AG04450 (cell line): ENCODE data around the gene LMF1. TPM values are rescaled to one million over a fixed set of nuclear protein-coding genes. Genes with fewer than 3 reads are reported as not detected.

Experiments
- CTCF ChIA-PET: fragments of 300-600, 350-600 bp; formaldehyde crosslinking; extraction: SDS; loops from one replicate; lab custom pipeline; 2022; ENCODE audit warnings: antibody characterized with exemption, inconsistent platforms; lab: Charles Lee
- POLR2A ChIA-PET: fragments of 350-600 bp; formaldehyde crosslinking; extraction: SDS; loops from one replicate; lab custom pipeline; 2021; ENCODE audit warnings: antibody characterized with exemption, inconsistent platforms; lab: Yijun Ruan, JAX
- DNase-seq: peaks from one replicate; pipeline ENCODE4 v3.0.0-alpha.2; 2011; ENCODE audit warnings: low read depth, low spot score
- H3K27ac ChIP-seq: one replicate; pipeline ENCODE4 v1.5.1; 2012; ENCODE audit warnings: low read depth, low read length, control low read depth
- H3K27me3 ChIP-seq: one replicate; pipeline ENCODE4 v1.6.0; 2012; ENCODE audit warnings: low read length; ENCODE audit not compliant: control insufficient read depth, insufficient read depth
- H3K4me3 ChIP-seq: 2 replicates; pipeline ENCODE4 v1.5.1; 2011; ENCODE audit warnings: mild to moderate bottlenecking, low read depth, low read length, control low read depth
- H3K9me3 ChIP-seq: 2 replicates; pipeline ENCODE4 v1.5.1; 2012; ENCODE audit warnings: low read length; ENCODE audit not compliant: control insufficient read depth, insufficient read depth
- CTCF ChIP-seq: IDR thresholded peaks from 2 replicates; pipeline ENCODE4 v1.5.1; 2011; ENCODE audit warnings: low read depth, low read length, control low read depth, inconsistent platforms
- polyA plus RNA-seq: library from polyadenylated mRNA; depleted of rRNA; stranded (reverse); fragments of >200 nt; gene quantifications from 2 replicates; pipeline ENCODE4 v1.2.3, GENCODE V29; 2011

Gene LMF1
- polyA plus RNA-seq, 1 experiment, result 11.8 TPM

DNA sequence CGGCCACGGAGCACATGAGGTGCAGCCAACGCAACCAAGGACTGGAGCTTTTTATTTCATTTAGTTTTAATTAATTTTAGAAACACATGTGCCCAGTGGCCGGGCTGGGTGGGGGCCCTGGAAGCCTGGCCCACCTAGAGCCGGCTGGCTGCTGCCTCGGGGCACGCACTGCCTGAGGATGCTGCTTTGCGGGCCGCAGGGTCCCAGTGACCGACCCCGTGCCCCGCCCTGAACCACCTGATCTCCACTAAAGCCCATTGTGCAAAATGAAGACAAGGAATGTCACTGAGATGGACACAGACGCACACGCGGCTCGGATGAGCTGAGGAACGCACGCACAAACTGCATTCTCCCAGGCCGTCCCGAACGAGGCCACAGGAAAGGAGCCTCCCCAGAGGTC lies 39.6 kb downstream of the LMF1 start:
- TF ChIP-seq CTCF, result no peak
- no peaks in the 10 kb centered on the region for H3K27me3 ChIP-seq
- H3K4me3 ChIP-seq, result no peak overlapping the region
- peaks cover 19% of the 10 kb centered on the region for H3K9me3 ChIP-seq
- no peak for DNase-seq
- ChIA-PET CTCF (no interaction called here), POLR2A (no interaction called here)
- no peak overlapping the region for H3K27ac ChIP-seq

DNA sequence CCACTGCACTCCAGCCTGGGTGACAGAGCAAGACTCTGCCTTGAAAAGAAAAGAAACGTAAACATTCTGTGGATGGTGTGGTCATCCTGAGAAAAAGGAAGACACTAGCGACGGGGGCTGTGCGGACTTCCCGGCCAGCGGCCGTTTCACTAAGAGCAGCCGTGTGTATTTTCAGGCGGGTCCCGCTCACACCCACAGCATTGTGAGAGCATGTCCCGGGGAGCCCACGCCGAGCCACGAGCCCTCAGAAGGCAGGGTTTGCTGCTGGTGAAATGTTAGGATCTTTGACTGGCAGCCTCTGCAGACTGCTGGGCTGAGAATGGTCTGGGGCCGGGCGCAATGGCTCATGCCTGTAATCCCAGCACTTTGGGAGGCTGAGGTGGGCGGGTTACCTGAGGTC lies 40.3 kb downstream of the LMF1 start:
- TF ChIP-seq CTCF, result no peak
- peaks cover 23% of the 10 kb centered on the region for H3K9me3 ChIP-seq
- CTCF ChIA-PET, result no interaction called here
- no peak overlapping the region for H3K4me3 ChIP-seq
- H3K27ac ChIP-seq, result no peak overlapping the region
- DNase-seq, result no peak
- H3K27me3 ChIP-seq, result no peaks in the 10 kb centered on the region
- POLR2A ChIA-PET, result no interaction called here

DNA sequence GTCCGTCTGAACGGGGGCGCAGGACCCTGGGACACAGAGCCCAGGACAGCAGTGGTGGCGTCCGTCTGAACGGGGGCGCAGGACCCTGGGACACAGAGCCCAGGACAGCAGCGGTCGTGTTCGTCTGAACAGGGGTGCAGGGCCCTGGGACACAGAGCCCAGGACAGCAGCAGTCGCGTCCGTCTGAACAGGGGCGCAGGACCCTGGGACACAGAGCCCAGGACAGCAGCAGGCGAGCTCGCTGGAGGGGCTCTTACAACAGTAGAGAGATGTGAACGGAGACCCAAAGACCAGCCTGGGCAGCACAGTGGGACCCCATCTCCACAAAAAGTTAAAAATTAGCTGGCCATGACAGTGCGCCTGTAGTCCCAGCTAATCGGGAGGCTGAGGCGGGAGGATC lies 40.7 kb downstream of the LMF1 start:
- POLR2A ChIA-PET, result no interaction called here
- no peak for TF ChIP-seq CTCF
- no peak overlapping the region for H3K4me3 ChIP-seq
- no peak overlapping the region for H3K27ac ChIP-seq
- peaks cover 23% of the 10 kb centered on the region for H3K9me3 ChIP-seq
- no peak for DNase-seq
- CTCF ChIA-PET, result no interaction called here
- H3K27me3 ChIP-seq, result no peaks in the 10 kb centered on the region

GRCh38 chr16:929227-930073 lies 41.3 kb downstream of the LMF1 start:
- ChIA-PET POLR2A (no interaction called here), CTCF (no interaction called here)
- Histone ChIP-seq H3K27me3 (no peaks in the 10 kb centered on the region), H3K9me3 (peaks cover 26% of the 10 kb centered on the region), H3K27ac (no peak overlapping the region), H3K4me3 (no peak overlapping the region)
- DNase-seq, result no peak
- TF ChIP-seq CTCF, result no peak

GRCh38 chr16:928526-928925 lies 42.3 kb downstream of the LMF1 start:
- DNase-seq, result no peak
- Histone ChIP-seq H3K27me3 (no peaks in the 10 kb centered on the region), H3K27ac (no peak overlapping the region), H3K4me3 (no peak overlapping the region), H3K9me3 (peaks cover 28% of the 10 kb centered on the region)
- TF ChIP-seq CTCF, result no peak
- ChIA-PET POLR2A (no interaction called here), CTCF (no interaction called here)
